PC-9 (cell line): ENCODE measurements around the gene CERCAM.

Experiments
- CTCF ChIP-seq: fragments of 200-600 bp; sonication (generic); conservative IDR thresholded peaks from 2 replicates; pipeline ENCODE4 v1.6.1; 2017; ENCODE audit warnings: mixed run types, antibody characterized with exemption, mild to moderate bottlenecking, moderate library complexity
- EZH2 ChIP-seq: fragments of 200-600 bp; sonication (generic); IDR thresholded peaks from 2 replicates; pipeline ENCODE4 v1.8.0; 2017; ENCODE audit warnings: antibody characterized with exemption, low read depth

DNA sequence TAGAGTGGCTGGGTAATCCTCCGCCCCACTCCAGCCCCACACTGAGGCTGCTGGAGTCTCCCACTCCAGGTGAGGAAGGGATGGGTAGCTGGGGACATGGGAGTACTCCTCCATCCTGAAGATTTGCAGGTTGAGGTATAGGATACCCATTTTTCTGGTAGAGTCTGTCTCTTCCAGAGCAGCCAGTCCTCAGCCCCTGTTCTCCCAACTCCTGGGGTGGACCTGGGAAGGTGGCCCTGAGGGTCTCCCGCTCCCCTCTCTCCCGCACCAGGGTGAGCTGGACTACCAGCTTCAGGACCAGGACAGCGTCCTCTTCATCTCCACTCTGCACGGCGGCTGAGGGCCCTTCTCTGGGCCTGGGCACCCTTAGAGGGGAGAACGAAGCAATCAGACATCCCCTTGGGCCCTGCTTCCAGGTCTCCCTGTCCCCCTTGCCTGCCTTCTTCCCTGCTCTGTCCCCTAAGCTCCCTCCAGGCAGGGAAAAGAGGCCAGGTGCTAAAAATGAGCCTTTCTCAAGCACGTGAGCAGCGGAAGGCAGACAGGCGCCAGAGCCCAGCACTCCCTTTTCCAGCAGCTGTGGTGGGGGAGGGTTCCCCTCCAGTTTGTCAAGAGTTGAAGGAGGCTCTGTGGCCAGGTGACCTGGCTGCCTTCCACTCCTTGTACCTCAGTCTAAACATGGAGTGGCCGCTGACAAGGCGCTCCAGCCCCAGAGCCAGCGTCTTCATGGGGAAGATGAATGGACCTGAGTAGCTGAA, 31.1 kb upstream of the CERCAM start:
- TF ChIP-seq CTCF (no peak), EZH2 (no peak)
